Lung (tissue), 12 donors: Measurements from ENCODE around the gene ITGA3. TPM values are rescaled to one million over a fixed set of nuclear protein-coding genes. Genes with fewer than 3 reads are reported as not detected.
A peak's percentile ranks its signal among the peaks of the same experiment; 100 is the strongest.

Source experiments
- ATAC-seq: fragments of 200-7000 bp; cut with Tn5 transposase; one replicate; pipeline ENCODE4 v1.9.1; 2020; ENCODE audit warnings: moderate number of reproducible peaks; ENCODE audit not compliant: insufficient read depth, low FRiP score
- DNase-seq, 3 donors: peaks; one replicate each; pipeline ENCODE4 v3.0.0-alpha.2; 2013 to 2017
- H3K27ac ChIP-seq, 2 donors: one replicate each; pipeline ENCODE4 v1.5.1; 2013; ENCODE audit warnings: mild to moderate bottlenecking in 2 of 2, moderate library complexity in 2 of 2, control low read depth in 1 of 2, inconsistent platforms in 1 of 2, low read depth in 1 of 2, low read length in 1 of 2
- H3K27me3 ChIP-seq, 3 donors: one replicate each; pipeline ENCODE4 v1.5.1; 2013; ENCODE audit warnings: low read length in 2 of 3; ENCODE audit not compliant: control insufficient read depth in 3 of 3, insufficient read depth in 3 of 3
- H3K36me3 ChIP-seq, 4 donors: one replicate each; pipeline ENCODE4 v1.5.1; 2013; ENCODE audit warnings: low read length in 4 of 4, mild to moderate bottlenecking in 1 of 4, moderate library complexity in 1 of 4; ENCODE audit not compliant: control insufficient read depth in 4 of 4, insufficient read depth in 4 of 4
- H3K4me1 ChIP-seq, 5 donors: one replicate each; pipeline ENCODE4 v1.5.1; 2013; ENCODE audit warnings: low read length in 5 of 5, mild to moderate bottlenecking in 2 of 5, moderate library complexity in 1 of 5; ENCODE audit not compliant: control insufficient read depth in 5 of 5, insufficient read depth in 5 of 5
- H3K4me3 ChIP-seq: one replicate; pipeline ENCODE4 v1.5.1; 2013; ENCODE audit warnings: mild to moderate bottlenecking, control low read depth, moderate library complexity
- H3K9ac ChIP-seq, 2 donors: one replicate each; pipeline ENCODE4 v1.5.1; 2013; ENCODE audit warnings: low read length in 2 of 2, control low read depth in 1 of 2; ENCODE audit not compliant: insufficient read depth in 1 of 2
- H3K9me3 ChIP-seq, 4 donors: one replicate each; pipeline ENCODE4 v1.5.1; 2013; ENCODE audit warnings: low read length in 3 of 4, mild to moderate bottlenecking in 1 of 4, moderate library complexity in 1 of 4; ENCODE audit not compliant: control insufficient read depth in 4 of 4, insufficient read depth in 3 of 4
- WGBS, 2 donors: extraction: QIAGEN DNeasy Blood & Tissue Kit; methylation state at CpG; one replicate each; pipeline ENCODE4 v1.1.7; 2013; 5-methylcytosine and 5-hydroxymethylcytosine counted together
- polyA plus RNA-seq, 2 donors: library from polyadenylated mRNA; stranded (reverse); fragments of 200-250 nt; gene quantifications; one replicate each; pipeline ENCODE4 v1.2.1, GENCODE V29; 2013
- total RNA-seq, 2 donors: library from RNA; depleted of rRNA in 1 of 2; stranded (reverse); fragments of >200 nt in 1 of 2; gene quantifications; one replicate each; pipeline ENCODE4 v1.2.1, GENCODE V29; 2014 to 2021
- TF ChIP-seq, protein P1 (sequence below): IDR thresholded peaks from 2 replicates; pipeline ENCODE4 v1.5.1; 2012; ENCODE audit warnings: mild to moderate bottlenecking; ENCODE audit errors: control extremely low read depth, extremely low read depth
- donor health status: control.
- donor health status: control.
- donor health status: Bipolar disorder and iron deficiency.
- donor health status: healthy.
- donor health status: DM: yes; HTN: yes; CAD: no.

Gene ITGA3
- total and polyA plus RNA-seq, 4 donors = 83.9 to 204 (median 133) TPM

DNA sequence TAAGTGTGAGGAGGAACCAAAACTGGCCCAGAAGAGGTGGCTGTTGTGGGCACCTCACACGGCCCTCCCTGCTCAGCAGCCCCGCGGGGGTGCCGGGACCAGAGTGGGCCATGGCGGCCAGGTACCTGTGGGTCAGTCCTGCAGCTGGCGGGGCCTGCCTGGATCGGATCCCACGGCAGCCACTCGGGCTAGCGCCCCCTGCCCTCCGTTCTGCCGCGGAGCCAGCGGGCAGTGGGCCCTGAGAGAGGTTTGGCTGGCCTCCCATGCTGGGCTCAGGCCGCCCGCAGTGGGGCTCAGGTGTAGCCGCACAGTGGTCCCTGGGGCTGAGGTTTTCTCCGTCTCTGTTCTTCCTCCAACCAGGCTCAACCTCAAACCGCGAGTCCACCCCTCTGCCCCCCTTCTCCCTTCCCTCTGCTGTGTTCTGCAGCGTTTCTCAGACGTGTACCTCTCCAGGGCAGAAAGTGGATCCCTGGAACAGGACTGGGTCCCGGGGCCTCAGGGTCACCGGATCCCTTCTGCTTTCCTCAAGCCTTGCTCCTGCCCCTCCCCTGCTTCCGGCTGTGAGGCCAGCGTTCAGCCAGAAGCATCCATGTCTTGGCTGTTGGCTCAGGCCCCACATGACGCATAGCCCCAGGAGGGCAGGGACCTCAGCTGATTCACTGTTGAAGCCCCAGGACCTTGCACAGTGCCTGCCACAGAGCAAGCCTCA is 28.6 kb upstream of the ITGA3 start:
- Histone ChIP-seq H3K4me3 (no peak overlapping the region), H3K9ac (no peak overlapping the region)
- WGBS, 2 donors = 2 to 5% methylated on average over 21 to 27 of the region's 27 CpGs

DNA sequence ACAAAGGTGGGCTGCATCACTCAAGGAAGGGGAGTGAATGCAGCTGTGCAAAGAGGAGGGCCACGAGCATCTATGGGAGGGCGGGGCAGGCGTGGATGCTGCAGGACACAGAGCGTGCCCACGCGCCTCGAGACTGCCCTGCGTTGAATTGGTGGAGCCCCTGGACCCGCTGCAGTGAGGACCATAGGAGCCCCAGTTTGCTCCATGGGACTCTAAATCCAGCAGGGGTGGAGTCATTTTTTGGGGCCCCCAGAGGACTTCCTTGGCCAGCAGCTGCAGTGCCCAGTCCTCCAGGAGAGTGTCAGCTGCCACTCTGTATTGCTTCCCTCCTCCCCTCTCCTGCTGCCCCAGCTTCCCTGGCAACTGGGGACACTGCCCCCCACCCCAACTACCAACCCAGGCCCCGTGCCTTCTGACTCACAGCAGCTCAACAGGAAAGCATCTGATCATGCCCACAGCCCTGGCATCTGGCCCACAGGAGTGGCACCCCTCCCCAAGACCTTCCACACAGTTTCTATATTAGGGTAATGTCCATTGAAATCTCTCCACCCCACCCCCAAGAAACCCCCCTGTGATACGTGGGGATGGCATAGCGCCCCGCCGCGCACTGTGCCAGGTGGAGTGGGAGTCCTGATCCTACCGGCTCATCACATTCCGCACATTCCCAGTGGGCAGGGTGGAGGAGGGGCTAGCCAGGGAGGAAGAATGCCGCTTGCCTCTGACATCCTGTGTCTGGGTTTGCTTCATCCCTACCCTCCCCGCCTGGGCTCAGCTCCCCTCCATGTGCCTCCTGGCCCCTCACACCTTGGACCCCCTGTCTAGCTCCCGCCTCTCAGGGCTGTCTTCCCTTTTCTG is 27.8 kb upstream of the ITGA3 start:
- no peak overlapping the region for H3K9ac ChIP-seq
- H3K36me3 ChIP-seq = no peaks in the 10 kb centered on the region
- H3K27me3 ChIP-seq = no peaks in the 10 kb centered on the region
- H3K27ac ChIP-seq = peak overlapping the region in 1 of 2 donors; percentile 73
- H3K4me1 ChIP-seq = peaks cover 0 to 16% (median 12%) of the 10 kb centered on the region in 5 donors
- DNase-seq = peak in 2 of 3 donors; percentile 26 to 59
- ATAC-seq = peak; percentile 29
- WGBS, 2 donors = 44 to 52% methylated on average over 20 of the region's 20 CpGs
- TF ChIP-seq, protein P1, sequence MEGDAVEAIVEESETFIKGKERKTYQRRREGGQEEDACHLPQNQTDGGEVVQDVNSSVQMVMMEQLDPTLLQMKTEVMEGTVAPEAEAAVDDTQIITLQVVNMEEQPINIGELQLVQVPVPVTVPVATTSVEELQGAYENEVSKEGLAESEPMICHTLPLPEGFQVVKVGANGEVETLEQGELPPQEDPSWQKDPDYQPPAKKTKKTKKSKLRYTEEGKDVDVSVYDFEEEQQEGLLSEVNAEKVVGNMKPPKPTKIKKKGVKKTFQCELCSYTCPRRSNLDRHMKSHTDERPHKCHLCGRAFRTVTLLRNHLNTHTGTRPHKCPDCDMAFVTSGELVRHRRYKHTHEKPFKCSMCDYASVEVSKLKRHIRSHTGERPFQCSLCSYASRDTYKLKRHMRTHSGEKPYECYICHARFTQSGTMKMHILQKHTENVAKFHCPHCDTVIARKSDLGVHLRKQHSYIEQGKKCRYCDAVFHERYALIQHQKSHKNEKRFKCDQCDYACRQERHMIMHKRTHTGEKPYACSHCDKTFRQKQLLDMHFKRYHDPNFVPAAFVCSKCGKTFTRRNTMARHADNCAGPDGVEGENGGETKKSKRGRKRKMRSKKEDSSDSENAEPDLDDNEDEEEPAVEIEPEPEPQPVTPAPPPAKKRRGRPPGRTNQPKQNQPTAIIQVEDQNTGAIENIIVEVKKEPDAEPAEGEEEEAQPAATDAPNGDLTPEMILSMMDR = no peak
- no peak overlapping the region for H3K4me3 ChIP-seq
- no peaks in the 10 kb centered on the region for H3K9me3 ChIP-seq

More for the DNA sequence above, 28.6 kb upstream of the ITGA3 start:
- Histone ChIP-seq H3K27me3 (no peaks in the 10 kb centered on the region), H3K36me3 (no peaks in the 10 kb centered on the region), H3K27ac (peak overlapping the region in 1 of 2 donors; percentile 73), H3K4me1 (peaks cover 0 to 20% (median 15%) of the 10 kb centered on the region in 5 donors), H3K9me3 (no peaks in the 10 kb centered on the region)
- TF ChIP-seq, protein P1 = no peak
- peak; percentile 64 for ATAC-seq
- DNase-seq = peak; percentile 74 to 82 (median 75)

GRCh38 chr17:50028736-50029120 is 27.2 kb upstream of the ITGA3 start:
- 69 to 83% methylated on average over 6 of the region's 6 CpGs for WGBS, 2 donors
- DNase-seq = no peak
- Histone ChIP-seq H3K4me3 (no peak overlapping the region), H3K27ac (peak overlapping the region in 1 of 2 donors; percentile 4), H3K4me1 (peaks cover 0 to 23% (median 16%) of the 10 kb centered on the region in 5 donors), H3K36me3 (no peaks in the 10 kb centered on the region), H3K27me3 (no peaks in the 10 kb centered on the region), H3K9me3 (no peaks in the 10 kb centered on the region), H3K9ac (no peak overlapping the region)
- no peak for ATAC-seq
- TF ChIP-seq, protein P1 = no peak
